NAMALWA (cell line): ENCODE measurements around the gene HLF.
A peak's percentile ranks its signal among the peaks of the same experiment; 100 is the strongest.

ENCODE experiments used
- DNase-seq: peaks from one replicate; pipeline ENCODE4 v3.0.0-alpha.2; 2015; ENCODE audit warnings: low spot score

The HLF gene

DNA sequence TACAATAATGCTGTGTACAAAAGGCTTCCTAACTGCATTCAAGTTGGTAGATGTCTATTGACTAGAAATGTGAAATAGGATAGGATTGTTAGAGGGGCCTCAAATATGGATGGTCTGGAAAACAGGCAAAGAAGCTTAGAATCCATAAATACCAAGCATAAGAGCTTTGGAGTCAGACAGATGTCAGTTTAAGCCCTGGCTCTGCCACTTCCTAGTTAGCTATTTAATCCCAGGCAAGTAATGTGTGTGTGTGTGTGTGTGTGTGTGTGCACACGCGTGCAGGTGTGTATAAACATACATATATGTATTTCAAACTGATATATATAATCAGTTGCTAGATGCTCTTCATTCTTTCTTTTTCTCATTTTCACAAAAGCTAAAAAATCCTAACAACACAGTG lies 90.2 kb downstream of the HLF start:
- no peak for DNase-seq

DNA sequence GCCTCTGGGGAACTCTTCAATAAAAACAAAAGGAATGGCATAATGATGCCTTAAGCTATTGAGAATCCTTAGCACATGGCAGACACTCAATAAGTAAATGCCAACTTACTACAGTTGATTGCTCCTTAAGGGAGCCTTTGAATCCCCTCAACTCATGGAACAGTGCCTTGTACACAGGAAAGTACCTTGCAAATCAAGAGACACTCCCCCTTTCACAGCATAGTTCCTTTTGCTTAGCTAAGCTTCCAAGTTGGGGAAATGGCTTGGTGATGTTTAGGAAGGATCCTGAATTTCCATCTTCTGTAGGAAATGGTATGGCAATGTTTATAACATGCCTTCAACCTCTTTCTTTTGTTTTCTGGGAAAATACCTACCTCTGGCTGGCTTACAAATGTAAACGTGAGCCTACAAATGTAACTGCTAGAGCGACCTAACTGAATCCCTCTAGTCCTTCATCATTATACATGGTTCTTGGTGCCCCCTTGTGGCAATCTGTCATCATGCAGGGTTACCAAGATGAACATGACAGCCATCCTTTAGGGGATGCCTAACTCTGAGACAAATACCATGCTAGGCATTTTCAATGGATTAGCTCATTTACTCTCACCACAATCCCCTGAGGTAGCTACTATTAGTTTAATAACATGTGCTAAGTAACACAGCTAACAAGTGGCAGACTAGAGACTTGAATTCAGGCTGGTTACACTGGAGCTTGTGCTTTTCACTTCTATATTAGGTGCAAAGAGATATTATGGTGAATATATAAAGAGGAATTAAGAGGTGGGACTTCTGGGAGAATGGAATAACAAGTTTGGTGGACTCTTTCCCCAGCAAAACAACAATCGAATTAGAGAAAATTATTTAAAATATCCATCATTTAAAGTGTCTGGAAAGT lies 91.9 kb downstream of the HLF start:
- DNase-seq: peak; percentile 89

DNA sequence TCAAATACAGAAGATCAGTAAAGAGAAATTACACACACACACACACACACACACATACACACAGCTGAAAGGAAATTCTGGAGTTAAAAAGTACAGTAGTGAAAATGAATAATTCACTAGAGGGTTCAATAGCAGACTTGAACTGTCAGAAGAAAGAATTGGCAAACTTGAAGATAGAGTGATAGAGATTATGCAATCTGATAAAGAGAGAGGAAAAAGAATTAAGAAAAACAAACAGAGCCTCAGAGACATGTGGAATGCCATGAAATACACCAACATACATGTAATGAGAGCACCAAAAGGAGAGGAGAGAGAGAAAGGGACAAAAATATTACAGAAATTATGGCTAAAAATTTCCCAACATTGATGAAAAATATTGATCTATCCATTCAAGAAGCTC lies 96.2 kb downstream of the HLF start:
- DNase-seq: no peak

DNA sequence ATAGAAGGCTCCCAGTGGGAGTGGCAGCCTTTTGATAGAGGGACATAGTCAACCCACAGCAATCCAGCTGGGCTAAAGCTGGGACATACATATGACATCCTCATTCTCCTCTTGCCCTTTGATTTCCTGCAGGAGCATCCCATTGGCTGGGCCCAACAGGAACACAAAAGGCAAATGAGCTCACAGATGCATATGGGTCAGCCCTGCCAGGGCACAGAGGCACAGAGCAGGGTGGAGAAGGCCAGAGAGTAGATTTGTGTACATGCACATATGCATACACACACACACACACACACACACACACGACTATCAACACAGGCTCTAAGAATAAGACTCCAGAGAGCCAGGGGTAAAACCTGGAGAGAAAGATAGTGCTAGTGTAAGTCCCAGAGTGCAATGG lies 98.3 kb downstream of the HLF start:
- no peak for DNase-seq

DNA sequence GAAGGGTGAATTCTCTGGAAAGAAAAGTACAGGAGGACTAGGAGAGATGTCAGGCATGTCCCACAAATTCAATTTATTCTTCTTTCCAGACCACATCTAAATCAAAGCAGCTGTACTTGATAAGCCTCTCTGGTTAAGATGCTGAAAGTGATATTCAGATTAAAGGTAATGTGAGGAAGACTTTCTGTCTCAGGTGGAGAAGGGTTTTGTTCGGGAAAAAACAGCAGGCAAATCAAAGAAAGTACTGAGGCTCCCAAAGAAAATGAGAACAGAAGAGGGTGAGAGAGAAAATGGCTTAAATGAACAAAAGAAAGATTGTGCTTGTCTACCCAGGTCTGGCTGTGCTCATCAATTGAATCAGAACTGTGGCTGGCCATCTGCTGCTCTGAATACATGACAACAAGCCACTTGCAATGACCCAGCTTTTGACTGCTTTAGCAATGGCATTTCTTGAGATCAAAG lies 101.3 kb downstream of the HLF start:
- no peak for DNase-seq

DNA sequence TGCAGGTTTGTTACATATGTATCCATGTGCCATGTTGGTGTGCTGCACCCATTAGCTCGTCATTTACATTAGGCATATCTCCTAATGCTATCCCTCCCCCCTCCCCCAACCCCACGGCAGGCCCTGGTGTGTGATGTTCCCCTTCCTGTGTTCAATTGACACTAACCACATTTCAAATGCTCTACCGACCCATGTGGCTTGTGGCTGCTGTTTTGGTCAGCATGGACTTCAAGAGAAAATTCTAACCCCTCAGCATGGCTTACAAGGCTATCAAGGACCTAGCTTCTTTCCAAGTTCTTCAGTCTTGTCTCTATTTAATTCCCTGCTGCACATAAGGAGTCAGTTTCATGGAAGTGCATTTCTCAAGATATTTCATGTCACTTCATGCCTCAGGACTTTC lies 103.9 kb downstream of the HLF start:
- no peak for DNase-seq
